H1 (cell line): ENCODE data around the gene SLX4IP. TPM values are rescaled to one million over a fixed set of nuclear protein-coding genes. Genes with fewer than 3 reads are reported as not detected.

Source experiments
- ASH2L ChIP-seq: fragments of 200-600, 300-600 bp; sonication (generic); IDR thresholded peaks from one replicate; pipeline ENCODE4 v1.7.1; 2017; ENCODE audit warnings: low read length
- CEBPB ChIP-seq: IDR thresholded peaks from 2 replicates; pipeline ENCODE4 v1.6.1; 2012; ENCODE audit warnings: low read depth, low read length
- HDAC2 ChIP-seq, 2 experiments: fragments of 300-600 bp in 1 of 2; sonication (generic) in 1 of 2; IDR thresholded peaks; 2 replicates each; pipeline ENCODE4 v1.6.1; 2011 to 2012; ENCODE audit warnings: low read depth in 2 of 2, low read length in 2 of 2, mild to moderate bottlenecking in 2 of 2, moderate library complexity in 2 of 2, borderline replicate concordance in 1 of 2, inconsistent platforms in 1 of 2
- NANOG ChIP-seq: IDR thresholded peaks from 2 replicates; pipeline ENCODE4 v1.6.1; 2011; ENCODE audit warnings: low read length, low read depth, mild to moderate bottlenecking, inconsistent platforms; ENCODE audit not compliant: insufficient read depth, poor library complexity, severe bottlenecking
- TAF1 ChIP-seq: IDR thresholded peaks from 2 replicates; pipeline ENCODE4 v1.6.1; 2011; ENCODE audit warnings: mild to moderate bottlenecking, low read depth, low read length
- polyA plus RNA-seq, 7 experiments: library from polyadenylated mRNA; depleted of rRNA in 3 of 7; stranded (reverse) in 5 of 7; unstranded in 2 of 7; fragments of >200 nt in 5 of 7; fragments of 200-250 nt in 2 of 7; gene quantifications; 1 replicate in 5 of 7; 2 replicates in 1 of 7; 4 replicates in 1 of 7; pipeline versions ENCODE4 v1.2.1 to v1.2.3, GENCODE V29; 2011 to 2013; ENCODE audit warnings: missing spikeins in 2 of 7, mixed read lengths in 2 of 7
- total RNA-seq: library from RNA; stranded (reverse); fragmentation: NEBNext Ultra II Directional; extraction: Animal tissue kit (Norgen Biotek cat#: 25700); gene quantifications from 2 replicates; pipeline ENCODE4 v1.2.1, GENCODE V29; 2021
- TF ChIP-seq, protein P1 (sequence below): fragments of 300-600 bp; sonication (generic); IDR thresholded peaks from 2 replicates; pipeline ENCODE4 v1.7.1; 2012; ENCODE audit warnings: low read length, moderate library complexity, mild to moderate bottlenecking, inconsistent platforms; ENCODE audit not compliant: insufficient replicate concordance

The SLX4IP gene
- total and polyA plus RNA-seq, 2 of the 8 experiments (the other 6 are each of a cell fraction or from before 2014, with no cell fraction given): 2.4 to 8.7 TPM

DNA sequence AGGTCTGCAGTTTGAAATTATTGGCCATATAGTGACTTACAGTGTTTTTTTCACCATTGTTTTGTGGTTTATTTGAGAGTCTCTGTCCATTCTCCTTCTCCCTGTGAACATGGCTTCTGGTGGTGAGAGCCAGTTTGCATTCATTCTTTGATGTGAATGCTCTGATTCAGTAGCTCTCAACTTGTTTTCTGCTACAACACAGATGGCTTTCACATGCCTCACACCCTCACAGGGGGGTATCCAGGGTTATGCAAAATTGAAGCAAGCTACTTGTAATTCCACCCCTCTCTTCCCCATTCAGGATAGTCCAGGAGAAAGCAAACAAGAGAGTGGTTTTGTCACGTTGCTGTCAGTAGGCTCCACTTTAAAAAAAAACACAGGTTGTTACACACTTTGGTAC lies 55.6 kb downstream of the SLX4IP start (continued):
- TF ChIP-seq, protein P1, sequence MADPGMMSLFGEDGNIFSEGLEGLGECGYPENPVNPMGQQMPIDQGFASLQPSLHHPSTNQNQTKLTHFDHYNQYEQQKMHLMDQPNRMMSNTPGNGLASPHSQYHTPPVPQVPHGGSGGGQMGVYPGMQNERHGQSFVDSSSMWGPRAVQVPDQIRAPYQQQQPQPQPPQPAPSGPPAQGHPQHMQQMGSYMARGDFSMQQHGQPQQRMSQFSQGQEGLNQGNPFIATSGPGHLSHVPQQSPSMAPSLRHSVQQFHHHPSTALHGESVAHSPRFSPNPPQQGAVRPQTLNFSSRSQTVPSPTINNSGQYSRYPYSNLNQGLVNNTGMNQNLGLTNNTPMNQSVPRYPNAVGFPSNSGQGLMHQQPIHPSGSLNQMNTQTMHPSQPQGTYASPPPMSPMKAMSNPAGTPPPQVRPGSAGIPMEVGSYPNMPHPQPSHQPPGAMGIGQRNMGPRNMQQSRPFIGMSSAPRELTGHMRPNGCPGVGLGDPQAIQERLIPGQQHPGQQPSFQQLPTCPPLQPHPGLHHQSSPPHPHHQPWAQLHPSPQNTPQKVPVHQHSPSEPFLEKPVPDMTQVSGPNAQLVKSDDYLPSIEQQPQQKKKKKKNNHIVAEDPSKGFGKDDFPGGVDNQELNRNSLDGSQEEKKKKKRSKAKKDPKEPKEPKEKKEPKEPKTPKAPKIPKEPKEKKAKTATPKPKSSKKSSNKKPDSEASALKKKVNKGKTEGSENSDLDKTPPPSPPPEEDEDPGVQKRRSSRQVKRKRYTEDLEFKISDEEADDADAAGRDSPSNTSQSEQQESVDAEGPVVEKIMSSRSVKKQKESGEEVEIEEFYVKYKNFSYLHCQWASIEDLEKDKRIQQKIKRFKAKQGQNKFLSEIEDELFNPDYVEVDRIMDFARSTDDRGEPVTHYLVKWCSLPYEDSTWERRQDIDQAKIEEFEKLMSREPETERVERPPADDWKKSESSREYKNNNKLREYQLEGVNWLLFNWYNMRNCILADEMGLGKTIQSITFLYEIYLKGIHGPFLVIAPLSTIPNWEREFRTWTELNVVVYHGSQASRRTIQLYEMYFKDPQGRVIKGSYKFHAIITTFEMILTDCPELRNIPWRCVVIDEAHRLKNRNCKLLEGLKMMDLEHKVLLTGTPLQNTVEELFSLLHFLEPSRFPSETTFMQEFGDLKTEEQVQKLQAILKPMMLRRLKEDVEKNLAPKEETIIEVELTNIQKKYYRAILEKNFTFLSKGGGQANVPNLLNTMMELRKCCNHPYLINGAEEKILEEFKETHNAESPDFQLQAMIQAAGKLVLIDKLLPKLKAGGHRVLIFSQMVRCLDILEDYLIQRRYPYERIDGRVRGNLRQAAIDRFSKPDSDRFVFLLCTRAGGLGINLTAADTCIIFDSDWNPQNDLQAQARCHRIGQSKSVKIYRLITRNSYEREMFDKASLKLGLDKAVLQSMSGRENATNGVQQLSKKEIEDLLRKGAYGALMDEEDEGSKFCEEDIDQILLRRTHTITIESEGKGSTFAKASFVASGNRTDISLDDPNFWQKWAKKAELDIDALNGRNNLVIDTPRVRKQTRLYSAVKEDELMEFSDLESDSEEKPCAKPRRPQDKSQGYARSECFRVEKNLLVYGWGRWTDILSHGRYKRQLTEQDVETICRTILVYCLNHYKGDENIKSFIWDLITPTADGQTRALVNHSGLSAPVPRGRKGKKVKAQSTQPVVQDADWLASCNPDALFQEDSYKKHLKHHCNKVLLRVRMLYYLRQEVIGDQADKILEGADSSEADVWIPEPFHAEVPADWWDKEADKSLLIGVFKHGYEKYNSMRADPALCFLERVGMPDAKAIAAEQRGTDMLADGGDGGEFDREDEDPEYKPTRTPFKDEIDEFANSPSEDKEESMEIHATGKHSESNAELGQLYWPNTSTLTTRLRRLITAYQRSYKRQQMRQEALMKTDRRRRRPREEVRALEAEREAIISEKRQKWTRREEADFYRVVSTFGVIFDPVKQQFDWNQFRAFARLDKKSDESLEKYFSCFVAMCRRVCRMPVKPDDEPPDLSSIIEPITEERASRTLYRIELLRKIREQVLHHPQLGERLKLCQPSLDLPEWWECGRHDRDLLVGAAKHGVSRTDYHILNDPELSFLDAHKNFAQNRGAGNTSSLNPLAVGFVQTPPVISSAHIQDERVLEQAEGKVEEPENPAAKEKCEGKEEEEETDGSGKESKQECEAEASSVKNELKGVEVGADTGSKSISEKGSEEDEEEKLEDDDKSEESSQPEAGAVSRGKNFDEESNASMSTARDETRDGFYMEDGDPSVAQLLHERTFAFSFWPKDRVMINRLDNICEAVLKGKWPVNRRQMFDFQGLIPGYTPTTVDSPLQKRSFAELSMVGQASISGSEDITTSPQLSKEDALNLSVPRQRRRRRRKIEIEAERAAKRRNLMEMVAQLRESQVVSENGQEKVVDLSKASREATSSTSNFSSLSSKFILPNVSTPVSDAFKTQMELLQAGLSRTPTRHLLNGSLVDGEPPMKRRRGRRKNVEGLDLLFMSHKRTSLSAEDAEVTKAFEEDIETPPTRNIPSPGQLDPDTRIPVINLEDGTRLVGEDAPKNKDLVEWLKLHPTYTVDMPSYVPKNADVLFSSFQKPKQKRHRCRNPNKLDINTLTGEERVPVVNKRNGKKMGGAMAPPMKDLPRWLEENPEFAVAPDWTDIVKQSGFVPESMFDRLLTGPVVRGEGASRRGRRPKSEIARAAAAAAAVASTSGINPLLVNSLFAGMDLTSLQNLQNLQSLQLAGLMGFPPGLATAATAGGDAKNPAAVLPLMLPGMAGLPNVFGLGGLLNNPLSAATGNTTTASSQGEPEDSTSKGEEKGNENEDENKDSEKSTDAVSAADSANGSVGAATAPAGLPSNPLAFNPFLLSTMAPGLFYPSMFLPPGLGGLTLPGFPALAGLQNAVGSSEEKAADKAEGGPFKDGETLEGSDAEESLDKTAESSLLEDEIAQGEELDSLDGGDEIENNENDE: no peak
- TF ChIP-seq ASH2L (no peak), NANOG (no peak), HDAC2 (IDR thresholded peaks at IDR 0.05; ENCODE audit: borderline replicate concordance in 1 of 2, low read depth in 2 of 2, low read length in 2 of 2) (peak in 1 of 2 experiments; percentile 22; a peak in 1 of 4 replicates), TAF1 (0 out of 2 replicates have a peak, but pooled peaks have one; percentile 27), CEBPB (no peak)
